ENCODE results near the gene SYNDIG1. TPM values are rescaled to one million over a fixed set of nuclear protein-coding genes. Genes with fewer than 3 reads are reported as not detected.

SYNDIG1 gene
- total RNA-seq, 1 experiment from 2014 or later: not detected

DNA sequence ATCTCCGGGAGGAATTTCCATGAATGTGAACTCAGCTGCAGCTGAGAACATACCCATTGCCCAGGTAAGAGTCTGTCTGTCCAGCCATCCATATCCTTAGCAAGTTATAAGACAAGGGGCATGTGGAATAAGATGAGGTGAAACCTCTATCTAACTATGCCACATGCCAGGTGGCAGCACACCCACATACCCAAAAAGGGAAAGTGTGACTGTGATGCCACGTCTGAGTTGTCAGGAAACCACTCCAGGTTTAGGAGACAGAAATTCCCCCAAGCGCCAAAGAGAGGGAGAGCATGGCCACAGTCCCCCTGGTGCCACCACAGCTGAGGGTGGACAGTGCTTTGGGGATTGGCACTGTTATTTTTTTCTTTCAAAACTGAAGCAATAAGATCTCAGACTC is 36.7 kb downstream of the SYNDIG1 start:
- no peak for DNase-seq (ENCODE audit: low read depth, low spot score)
- H3K4me1 ChIP-seq (ENCODE audit: control insufficient read depth, insufficient read depth, low read length): no peaks in the 10 kb centered on the region
- H3K4me3 ChIP-seq (ENCODE audit: low read depth in 2 of 2, low read length in 2 of 2): no peak overlapping the region
- TF ChIP-seq, protein P1, sequence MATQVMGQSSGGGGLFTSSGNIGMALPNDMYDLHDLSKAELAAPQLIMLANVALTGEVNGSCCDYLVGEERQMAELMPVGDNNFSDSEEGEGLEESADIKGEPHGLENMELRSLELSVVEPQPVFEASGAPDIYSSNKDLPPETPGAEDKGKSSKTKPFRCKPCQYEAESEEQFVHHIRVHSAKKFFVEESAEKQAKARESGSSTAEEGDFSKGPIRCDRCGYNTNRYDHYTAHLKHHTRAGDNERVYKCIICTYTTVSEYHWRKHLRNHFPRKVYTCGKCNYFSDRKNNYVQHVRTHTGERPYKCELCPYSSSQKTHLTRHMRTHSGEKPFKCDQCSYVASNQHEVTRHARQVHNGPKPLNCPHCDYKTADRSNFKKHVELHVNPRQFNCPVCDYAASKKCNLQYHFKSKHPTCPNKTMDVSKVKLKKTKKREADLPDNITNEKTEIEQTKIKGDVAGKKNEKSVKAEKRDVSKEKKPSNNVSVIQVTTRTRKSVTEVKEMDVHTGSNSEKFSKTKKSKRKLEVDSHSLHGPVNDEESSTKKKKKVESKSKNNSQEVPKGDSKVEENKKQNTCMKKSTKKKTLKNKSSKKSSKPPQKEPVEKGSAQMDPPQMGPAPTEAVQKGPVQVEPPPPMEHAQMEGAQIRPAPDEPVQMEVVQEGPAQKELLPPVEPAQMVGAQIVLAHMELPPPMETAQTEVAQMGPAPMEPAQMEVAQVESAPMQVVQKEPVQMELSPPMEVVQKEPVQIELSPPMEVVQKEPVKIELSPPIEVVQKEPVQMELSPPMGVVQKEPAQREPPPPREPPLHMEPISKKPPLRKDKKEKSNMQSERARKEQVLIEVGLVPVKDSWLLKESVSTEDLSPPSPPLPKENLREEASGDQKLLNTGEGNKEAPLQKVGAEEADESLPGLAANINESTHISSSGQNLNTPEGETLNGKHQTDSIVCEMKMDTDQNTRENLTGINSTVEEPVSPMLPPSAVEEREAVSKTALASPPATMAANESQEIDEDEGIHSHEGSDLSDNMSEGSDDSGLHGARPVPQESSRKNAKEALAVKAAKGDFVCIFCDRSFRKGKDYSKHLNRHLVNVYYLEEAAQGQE (IDR thresholded peaks at IDR 0.05; ENCODE audit: insufficient read depth in 1 of 2, low read depth in 2 of 2, low read length in 1 of 2): no peak
- TF ChIP-seq TCF7L2 (IDR thresholded peaks at IDR 0.05; ENCODE audit: low read depth, low read length) (no peak), CTCF (IDR thresholded peaks at IDR 0.05) (no peak), POLR2AphosphoS5 (IDR thresholded peaks at IDR 0.05; ENCODE audit: low read depth, low read length) (no peak), SIN3A (IDR thresholded peaks at IDR 0.05; ENCODE audit: borderline replicate concordance, insufficient read depth, low read depth, low read length) (no peak)
- ChIA-PET POLR2A (no interaction called here), CTCF (no interaction called here)
- intact Hi-C loops (cut with micrococcal nuclease; ENCODE audit: unreplicated experiment): no loop called here
- no peak overlapping the region for H3K27ac ChIP-seq (ENCODE audit: low read length)
- ATAC-seq: no peak
- no peaks in the 10 kb centered on the region for H3K9me3 ChIP-seq (ENCODE audit: control insufficient read depth, insufficient read depth, low read depth, low read length)
- BruUV-seq (replicated peaks): no TSS peak
- H3K36me3 ChIP-seq (ENCODE audit: control insufficient read depth, insufficient read depth, low read length): no peaks in the 10 kb centered on the region
- peaks cover 15% of the 10 kb centered on the region; the same call in 1 of the 2 replicates for H3K27me3 ChIP-seq (ENCODE audit: control insufficient read depth, insufficient read depth, low read length)
- in situ Hi-C loops (cut with HindIII; ENCODE audit: low pct_unique_long_range_greater_than_20kb, low sequenced_read_pairs): no loop called here

DNA sequence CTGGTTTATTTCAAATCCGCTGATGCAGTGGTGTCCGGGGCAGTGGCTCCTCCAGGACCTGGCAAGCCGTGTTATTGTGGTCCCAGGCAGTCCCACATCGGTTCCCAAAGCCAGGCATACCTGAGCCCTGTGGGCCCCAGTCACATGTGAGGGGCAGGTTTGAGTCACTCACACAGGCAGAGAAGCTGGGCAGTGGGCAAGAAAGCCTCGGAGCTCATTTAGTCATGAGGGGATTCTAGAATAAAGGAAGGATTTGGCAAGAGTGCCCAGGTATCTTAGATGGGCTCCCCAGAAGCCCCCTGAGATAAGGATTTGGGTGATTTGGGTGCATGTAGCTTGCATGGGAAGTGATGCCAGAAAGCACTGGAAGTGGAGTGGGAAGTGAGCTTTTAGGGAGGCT is 37.3 kb downstream of the SYNDIG1 start:
- TF ChIP-seq CTCF (IDR thresholded peaks at IDR 0.05) (no peak), POLR2AphosphoS5 (IDR thresholded peaks at IDR 0.05; ENCODE audit: low read depth, low read length) (no peak), SIN3A (IDR thresholded peaks at IDR 0.05; ENCODE audit: borderline replicate concordance, insufficient read depth, low read depth, low read length) (no peak), TCF7L2 (IDR thresholded peaks at IDR 0.05; ENCODE audit: low read depth, low read length) (no peak)
- TF ChIP-seq, protein P1 (IDR thresholded peaks at IDR 0.05; ENCODE audit: insufficient read depth in 1 of 2, low read depth in 2 of 2, low read length in 1 of 2): no peak
- CTCF ChIA-PET: interaction anchor here (0.6 kb wide), 1 partner anchor 53 kb away, joined by 4 read pairs; no protein-coding TSS in a partner anchor
- no peak for ATAC-seq
- no peak overlapping the region for H3K4me3 ChIP-seq (ENCODE audit: low read depth in 2 of 2, low read length in 2 of 2)
- H3K4me1 ChIP-seq (ENCODE audit: control insufficient read depth, insufficient read depth, low read length): no peaks in the 10 kb centered on the region
- H3K9me3 ChIP-seq (ENCODE audit: control insufficient read depth, insufficient read depth, low read depth, low read length): no peaks in the 10 kb centered on the region
- H3K27me3 ChIP-seq (ENCODE audit: control insufficient read depth, insufficient read depth, low read length): peaks cover 15% of the 10 kb centered on the region; the same call in 1 of the 2 replicates
- BruUV-seq (replicated peaks): no TSS peak
- no peak for DNase-seq (ENCODE audit: low read depth, low spot score)
- intact Hi-C loops (cut with micrococcal nuclease; ENCODE audit: unreplicated experiment) (no loop called here), in situ Hi-C loops (cut with HindIII; ENCODE audit: low pct_unique_long_range_greater_than_20kb, low sequenced_read_pairs) (no loop called here)
- POLR2A ChIA-PET: no interaction called here
- no peak overlapping the region for H3K27ac ChIP-seq (ENCODE audit: low read length)
- H3K36me3 ChIP-seq (ENCODE audit: control insufficient read depth, insufficient read depth, low read length): no peaks in the 10 kb centered on the region

Measured in Panc1 (cell line).